ENCODE results near the gene MFRP. TPM values are rescaled to one million over a fixed set of nuclear protein-coding genes. Genes with fewer than 3 reads are reported as not detected.
A peak's percentile ranks its signal among the peaks of the same experiment; 100 is the strongest.

Gene MFRP
- total RNA-seq, 1 donor, result not detected

- H3K4me3 ChIP-seq (ENCODE audit: low read depth, low read length), result peak within 1 kb of the TSS; percentile 63
- TF ChIP-seq CTCF (IDR thresholded peaks at IDR 0.05; ENCODE audit: insufficient read depth, low read depth, low read length), result no peak
- peak; percentile 74 for DNase-seq (ENCODE audit: low read depth)
Measured at GRCh38 chr11:119340335-119341221, 5.9 kb downstream of the MFRP start, which contains the start of gene C1QTNF5. Gene C1QTNF5 (minus strand): TSS chr11:119340883. CDS start chr11:119340397, 486 bp downstream.

GRCh38 chr11:119339589-119340334 is 6.7 kb downstream of the MFRP start:
- peak overlapping the region; percentile 63 for H3K4me3 ChIP-seq (ENCODE audit: low read depth, low read length)
- DNase-seq (ENCODE audit: low read depth), result peak; percentile 60
- TF ChIP-seq CTCF (IDR thresholded peaks at IDR 0.05; ENCODE audit: insufficient read depth, low read depth, low read length), result peak; percentile 84

- no peak for TF ChIP-seq CTCF (IDR thresholded peaks at IDR 0.05; ENCODE audit: insufficient read depth, low read depth, low read length)
- DNase-seq (ENCODE audit: low read depth), result no peak
- H3K4me3 ChIP-seq (ENCODE audit: low read depth, low read length), result peak overlapping the region; percentile 63
Measured at GRCh38 chr11:119338965-119339588, 7.4 kb downstream of the MFRP start.

GRCh38 chr11:119338318-119338890 is 8.1 kb downstream of the MFRP start:
- TF ChIP-seq CTCF (IDR thresholded peaks at IDR 0.05; ENCODE audit: insufficient read depth, low read depth, low read length), result peak; percentile 91
- H3K4me3 ChIP-seq (ENCODE audit: low read depth, low read length), result peak overlapping the region; percentile 43
- DNase-seq (ENCODE audit: low read depth), result no peak

GRCh38 chr11:119337581-119338317 is 8.8 kb downstream of the MFRP start:
- peak; percentile 93 for DNase-seq (ENCODE audit: low read depth)
- TF ChIP-seq CTCF (IDR thresholded peaks at IDR 0.05; ENCODE audit: insufficient read depth, low read depth, low read length), result no peak
- peak overlapping the region; percentile 43 for H3K4me3 ChIP-seq (ENCODE audit: low read depth, low read length)
